Fibroblast of skin of back (primary cell): Measurements from ENCODE around the gene NTRK2.
"Not testable (repeated sequence)": the region's sequence is repeated elsewhere in the genome, so short reads cannot be mapped to it uniquely, and the experiment has no call there.

Experiments
- DNase-seq: peaks from one replicate; pipeline ENCODE4 v3.0.0-alpha.2; 2013

NTRK2 gene

GRCh38 chr9:85030316-85030715, 360.8 kb downstream of the NTRK2 start:
- no peak for DNase-seq

GRCh38 chr9:85036496-85036895, 367.0 kb downstream of the NTRK2 start:
- no peak for DNase-seq

- no peak for DNase-seq
Observed at GRCh38 chr9:85038061-85038460, 368.5 kb downstream of the NTRK2 start.

- peak; percentile 37 for DNase-seq
Observed at GRCh38 chr9:85038824-85039608, 369.5 kb downstream of the NTRK2 start.

GRCh38 chr9:85040146-85040545, 370.6 kb downstream of the NTRK2 start:
- DNase-seq: no peak

- DNase-seq: no peak
Observed at GRCh38 chr9:85040821-85041465, 371.4 kb downstream of the NTRK2 start.

- DNase-seq: no peak
Observed at GRCh38 chr9:85041466-85042137, 372.1 kb downstream of the NTRK2 start.

GRCh38 chr9:85042981-85043647, 373.6 kb downstream of the NTRK2 start:
- DNase-seq: no peak

GRCh38 chr9:85045271-85045670, 375.7 kb downstream of the NTRK2 start:
- DNase-seq: peak; percentile 5

GRCh38 chr9:85046475-85046874, 376.9 kb downstream of the NTRK2 start:
- DNase-seq: no peak

GRCh38 chr9:85053206-85053786, 383.8 kb downstream of the NTRK2 start:
- no peak for DNase-seq

- DNase-seq: no peak
Observed at GRCh38 chr9:85054017-85054416, 384.5 kb downstream of the NTRK2 start.

- DNase-seq: no peak
Observed at GRCh38 chr9:85055506-85056202, 386.1 kb downstream of the NTRK2 start.

- DNase-seq: no peak
Observed at GRCh38 chr9:85056203-85056572, 386.7 kb downstream of the NTRK2 start.

GRCh38 chr9:85061969-85062368, 392.4 kb downstream of the NTRK2 start:
- no peak for DNase-seq

- no peak for DNase-seq
Observed at GRCh38 chr9:85062385-85063022, 393.0 kb downstream of the NTRK2 start.

- no peak for DNase-seq
Observed at GRCh38 chr9:85064811-85065371, 395.4 kb downstream of the NTRK2 start.

- no peak for DNase-seq
Observed at GRCh38 chr9:85067792-85068191, 398.3 kb downstream of the NTRK2 start.

GRCh38 chr9:85069421-85069820, 399.9 kb downstream of the NTRK2 start:
- DNase-seq: not testable (repeated sequence)
